Measurements from ENCODE around the gene FRMD5. TPM values are rescaled to one million over a fixed set of nuclear protein-coding genes. Genes with fewer than 3 reads are reported as not detected.
"Not testable (repeated sequence)": the region's sequence is repeated elsewhere in the genome, so short reads cannot be mapped to it uniquely, and the experiment has no call there.

FRMD5 gene
- total and polyA plus RNA-seq, 7 donors = 0.41 to 1.8 (median 0.92) TPM

- H3K27ac ChIP-seq = no peak overlapping the region
- H3K27me3 ChIP-seq = no peaks in the 10 kb centered on the region
- H3K4me1 ChIP-seq = no peaks in the 10 kb centered on the region
- 79 to 84% methylated on average over 2 of the region's 2 CpGs for WGBS, 2 donors
- no peak overlapping the region for H3K4me3 ChIP-seq
- H3K9me3 ChIP-seq = no peaks in the 10 kb centered on the region
- no peaks in the 10 kb centered on the region for H3K36me3 ChIP-seq
- no peak for DNase-seq
- no peak for TF ChIP-seq POLR2A (IDR thresholded peaks at IDR 0.05)
- no peak for TF ChIP-seq POLR2AphosphoS5 (IDR thresholded peaks at IDR 0.05)
- TF ChIP-seq CTCF (IDR thresholded peaks at IDR 0.05) = no peak
- TF ChIP-seq EP300 (IDR thresholded peaks at IDR 0.05) = no peak
- intact Hi-C loops (cut with DNase I) = no loop called here
Observed at GRCh38 chr15:44018151-44018550, 176.9 kb downstream of the FRMD5 start.

- DNase-seq = no peak
- no peaks in the 10 kb centered on the region for H3K9me3 ChIP-seq
- no peaks in the 10 kb centered on the region for H3K36me3 ChIP-seq
- intact Hi-C loops (cut with DNase I) = no loop called here
- no peak overlapping the region for H3K4me3 ChIP-seq
- no peaks in the 10 kb centered on the region for H3K4me1 ChIP-seq
- TF ChIP-seq POLR2AphosphoS5 (IDR thresholded peaks at IDR 0.05) (no peak), EP300 (IDR thresholded peaks at IDR 0.05) (no peak)
- H3K27me3 ChIP-seq = no peaks in the 10 kb centered on the region
- H3K27ac ChIP-seq = no peak overlapping the region
- 74 to 82% methylated on average over 3 of the region's 3 CpGs for WGBS, 2 donors
Observed at GRCh38 chr15:44015545-44016305, 179.3 kb downstream of the FRMD5 start.

- intact Hi-C loops (cut with DNase I) = no loop called here
- TF ChIP-seq POLR2AphosphoS5 (IDR thresholded peaks at IDR 0.05) = no peak
- TF ChIP-seq EP300 (IDR thresholded peaks at IDR 0.05) = no peak
- TF ChIP-seq POLR2A (IDR thresholded peaks at IDR 0.05) = no peak
- TF ChIP-seq CTCF (IDR thresholded peaks at IDR 0.05) = no peak
- H3K4me3 ChIP-seq = no peak overlapping the region
- H3K27me3 ChIP-seq = no peaks in the 10 kb centered on the region
- WGBS, 2 donors = 89 to 92% methylated on average over 5 of the region's 5 CpGs
- H3K4me1 ChIP-seq = no peaks in the 10 kb centered on the region
- H3K27ac ChIP-seq = no peak overlapping the region
- H3K36me3 ChIP-seq = no peaks in the 10 kb centered on the region
- H3K9me3 ChIP-seq = no peaks in the 10 kb centered on the region
- DNase-seq = no peak
Observed at GRCh38 chr15:44011238-44011854, 183.7 kb downstream of the FRMD5 start.

- no peaks in the 10 kb centered on the region for H3K4me1 ChIP-seq
- WGBS, 2 donors = 91 to 96% methylated on average over 1 of the region's 1 CpG
- H3K27me3 ChIP-seq = no peaks in the 10 kb centered on the region
- H3K9me3 ChIP-seq = no peaks in the 10 kb centered on the region
- DNase-seq = no peak
- H3K36me3 ChIP-seq = no peaks in the 10 kb centered on the region
- TF ChIP-seq EP300 (IDR thresholded peaks at IDR 0.05) = no peak
- TF ChIP-seq POLR2A (IDR thresholded peaks at IDR 0.05) = no peak
- TF ChIP-seq POLR2AphosphoS5 (IDR thresholded peaks at IDR 0.05) = no peak
- TF ChIP-seq CTCF (IDR thresholded peaks at IDR 0.05) = no peak
- no peak overlapping the region for H3K4me3 ChIP-seq
- intact Hi-C loops (cut with DNase I) = no loop called here
- H3K27ac ChIP-seq = no peak overlapping the region
Observed at GRCh38 chr15:44010089-44010488, 185.0 kb downstream of the FRMD5 start.

GRCh38 chr15:44009038-44009437 lies 186.0 kb downstream of the FRMD5 start:
- 72 to 85% methylated on average over 2 of the region's 2 CpGs for WGBS, 2 donors
- Histone ChIP-seq H3K27ac (no peak overlapping the region), H3K4me1 (no peaks in the 10 kb centered on the region), H3K27me3 (no peaks in the 10 kb centered on the region), H3K4me3 (no peak overlapping the region), H3K9me3 (no peaks in the 10 kb centered on the region), H3K36me3 (no peaks in the 10 kb centered on the region)
- intact Hi-C loops (cut with DNase I) = no loop called here
- no peak for DNase-seq
- TF ChIP-seq POLR2A (IDR thresholded peaks at IDR 0.05) = no peak
- TF ChIP-seq POLR2AphosphoS5 (IDR thresholded peaks at IDR 0.05) = no peak
- TF ChIP-seq EP300 (IDR thresholded peaks at IDR 0.05) = no peak
- TF ChIP-seq CTCF (IDR thresholded peaks at IDR 0.05) = no peak

DNA sequence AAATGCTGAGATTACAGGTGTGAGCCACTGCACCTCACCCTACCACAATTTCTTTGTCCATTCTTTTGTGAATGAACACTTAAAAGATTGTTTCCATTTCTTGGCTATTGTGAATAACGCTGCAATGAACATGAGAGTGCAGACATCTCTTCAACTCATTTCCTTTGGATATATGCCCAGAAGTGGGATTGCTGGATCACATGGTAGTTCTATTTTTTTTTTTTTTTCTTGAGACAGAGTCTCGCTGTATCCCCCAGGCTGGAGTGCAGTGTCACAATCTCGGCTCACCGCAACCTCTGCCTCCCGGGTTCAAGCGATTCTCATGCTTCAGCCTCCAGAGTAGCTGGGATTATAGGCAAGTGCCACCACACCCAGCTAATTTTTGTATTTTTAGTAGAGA lies 194.8 kb downstream of the FRMD5 start:
- 72 to 81% methylated on average over 6 of the region's 6 CpGs for WGBS, 2 donors
- H3K36me3 ChIP-seq; H3K9me3 ChIP-seq; H3K4me3 ChIP-seq; H3K27ac ChIP-seq; H3K27me3 ChIP-seq; H3K4me1 ChIP-seq; intact Hi-C loops (cut with DNase I); DNase-seq: not testable (repeated sequence)

Data from sigmoid colon (tissue), 7 donors.